K562 (cell line): ENCODE measurements around the gene UBAC2. TPM values are rescaled to one million over a fixed set of nuclear protein-coding genes. Genes with fewer than 3 reads are reported as not detected.
A peak's percentile ranks its signal among the peaks of the same experiment; 100 is the strongest.

ENCODE experiments used
- CBX5 ChIP-seq: IDR thresholded peaks from 2 replicates; pipeline ENCODE4 v1.6.1; 2014; ENCODE audit warnings: low read depth, borderline replicate concordance
- NFIX ChIP-seq: fragments of 250-450 bp; sonication (Bioruptor Pico); IDR thresholded peaks from 2 replicates; pipeline ENCODE4 v1.4.0; 2020; ENCODE audit warnings: low read depth, mild to moderate bottlenecking, moderate library complexity
- PHB ChIP-seq: fragments of 250-450 bp; sonication (Bioruptor Pico); IDR thresholded peaks from 2 replicates; pipeline ENCODE4 v1.5.0; 2021
- SPI1 ChIP-seq: IDR thresholded peaks from 2 replicates; pipeline ENCODE4 v1.6.1; 2011; ENCODE audit warnings: low read depth, low read length, control low read depth, borderline replicate concordance
- polyA plus RNA-seq, 8 experiments: library from polyadenylated mRNA; depleted of rRNA in 4 of 8; stranded (reverse) in 5 of 8; unstranded in 3 of 8; fragments of >200 nt; fragmentation: Nextera tagmentation in 2 of 8; fragmentation: Illumina TruSeq in 1 of 8; extraction: Ambion mirVana in 2 of 8; extraction: Trizol in 1 of 8; gene quantifications; 2 replicates each; pipeline versions ENCODE4 v1.2.1 to v1.2.3, GENCODE V29; 2011 to 2014; ENCODE audit warnings: inconsistent platforms in 1 of 8, missing spikeins in 1 of 8
- total RNA-seq, 7 experiments: library from RNA; depleted of rRNA in 6 of 7; stranded (reverse); fragments of >200 nt in 6 of 7; fragmentation: Illumina TruSeq in 2 of 7; extraction: Trizol in 2 of 7; gene quantifications; 2 replicates each; pipeline versions ENCODE4 v1.2.1 to v1.2.3, GENCODE V29; 2011 to 2021; ENCODE audit warnings: low replicate concordance in 1 of 7
- TF ChIP-seq, protein P1 (sequence below): IDR thresholded peaks from 3 replicates; pipeline ENCODE4 v1.6.1; 2011; ENCODE audit warnings: borderline replicate concordance, mild to moderate bottlenecking, moderate library complexity; ENCODE audit not compliant: insufficient read length; ENCODE audit errors: extremely low read depth
- TF ChIP-seq, protein P2 (sequence below): fragments of 450-650 bp; IDR thresholded peaks from 2 replicates; pipeline ENCODE4 v1.6.1; 2016; ENCODE audit warnings: borderline replicate concordance

UBAC2 gene
- total and polyA plus RNA-seq, 9 of the 15 experiments (the other 6 are each of a cell fraction or from before 2014, with no cell fraction given) = 6.0 to 84.1 (median 32.3) TPM

DNA sequence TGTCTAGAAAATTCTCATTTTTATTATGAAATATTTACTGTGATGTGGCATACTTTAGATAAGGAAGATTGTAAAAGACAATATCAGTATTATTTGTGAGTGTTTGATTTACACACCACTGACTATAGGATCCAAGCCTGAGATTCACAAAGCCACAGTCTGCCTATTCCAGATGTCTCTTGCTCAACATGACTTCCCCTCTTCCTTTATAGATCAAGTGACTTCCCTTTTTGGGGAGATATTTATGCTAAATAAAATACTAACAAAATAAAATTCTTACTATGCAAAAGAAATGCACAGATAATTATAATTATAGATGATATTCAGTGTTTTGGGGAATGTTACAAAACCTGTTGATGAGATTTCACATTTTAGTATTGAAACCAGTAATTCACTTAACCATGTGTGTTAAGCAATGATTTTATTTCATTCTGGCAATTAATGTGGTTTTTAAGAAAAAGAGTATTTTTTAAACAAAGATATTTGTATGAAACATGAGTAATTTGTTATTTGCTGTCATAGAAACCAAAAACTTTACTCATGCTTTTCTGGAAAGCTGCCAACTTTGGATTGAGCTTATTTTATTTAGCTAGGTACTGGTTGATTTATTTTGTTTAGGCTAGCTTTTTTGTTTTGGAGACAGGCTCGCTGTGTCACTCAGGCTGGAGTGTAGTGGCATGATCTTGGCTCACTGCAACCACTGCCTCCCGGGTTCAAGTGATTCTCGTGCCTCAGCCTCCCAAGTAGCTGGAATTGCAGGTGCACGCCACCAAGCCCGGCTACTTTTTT is 120.2 kb downstream of the UBAC2 start (continued):
- TF ChIP-seq, protein P1, sequence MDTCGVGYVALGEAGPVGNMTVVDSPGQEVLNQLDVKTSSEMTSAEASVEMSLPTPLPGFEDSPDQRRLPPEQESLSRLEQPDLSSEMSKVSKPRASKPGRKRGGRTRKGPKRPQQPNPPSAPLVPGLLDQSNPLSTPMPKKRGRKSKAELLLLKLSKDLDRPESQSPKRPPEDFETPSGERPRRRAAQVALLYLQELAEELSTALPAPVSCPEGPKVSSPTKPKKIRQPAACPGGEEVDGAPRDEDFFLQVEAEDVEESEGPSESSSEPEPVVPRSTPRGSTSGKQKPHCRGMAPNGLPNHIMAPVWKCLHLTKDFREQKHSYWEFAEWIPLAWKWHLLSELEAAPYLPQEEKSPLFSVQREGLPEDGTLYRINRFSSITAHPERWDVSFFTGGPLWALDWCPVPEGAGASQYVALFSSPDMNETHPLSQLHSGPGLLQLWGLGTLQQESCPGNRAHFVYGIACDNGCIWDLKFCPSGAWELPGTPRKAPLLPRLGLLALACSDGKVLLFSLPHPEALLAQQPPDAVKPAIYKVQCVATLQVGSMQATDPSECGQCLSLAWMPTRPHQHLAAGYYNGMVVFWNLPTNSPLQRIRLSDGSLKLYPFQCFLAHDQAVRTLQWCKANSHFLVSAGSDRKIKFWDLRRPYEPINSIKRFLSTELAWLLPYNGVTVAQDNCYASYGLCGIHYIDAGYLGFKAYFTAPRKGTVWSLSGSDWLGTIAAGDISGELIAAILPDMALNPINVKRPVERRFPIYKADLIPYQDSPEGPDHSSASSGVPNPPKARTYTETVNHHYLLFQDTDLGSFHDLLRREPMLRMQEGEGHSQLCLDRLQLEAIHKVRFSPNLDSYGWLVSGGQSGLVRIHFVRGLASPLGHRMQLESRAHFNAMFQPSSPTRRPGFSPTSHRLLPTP = no peak
- TF ChIP-seq CBX5 = no peak
- TF ChIP-seq SPI1 = peak; percentile 74; the same call in 1 of the 2 replicates
- no peak for TF ChIP-seq PHB (CRISPR knock-in tag)
- TF ChIP-seq, protein P2, sequence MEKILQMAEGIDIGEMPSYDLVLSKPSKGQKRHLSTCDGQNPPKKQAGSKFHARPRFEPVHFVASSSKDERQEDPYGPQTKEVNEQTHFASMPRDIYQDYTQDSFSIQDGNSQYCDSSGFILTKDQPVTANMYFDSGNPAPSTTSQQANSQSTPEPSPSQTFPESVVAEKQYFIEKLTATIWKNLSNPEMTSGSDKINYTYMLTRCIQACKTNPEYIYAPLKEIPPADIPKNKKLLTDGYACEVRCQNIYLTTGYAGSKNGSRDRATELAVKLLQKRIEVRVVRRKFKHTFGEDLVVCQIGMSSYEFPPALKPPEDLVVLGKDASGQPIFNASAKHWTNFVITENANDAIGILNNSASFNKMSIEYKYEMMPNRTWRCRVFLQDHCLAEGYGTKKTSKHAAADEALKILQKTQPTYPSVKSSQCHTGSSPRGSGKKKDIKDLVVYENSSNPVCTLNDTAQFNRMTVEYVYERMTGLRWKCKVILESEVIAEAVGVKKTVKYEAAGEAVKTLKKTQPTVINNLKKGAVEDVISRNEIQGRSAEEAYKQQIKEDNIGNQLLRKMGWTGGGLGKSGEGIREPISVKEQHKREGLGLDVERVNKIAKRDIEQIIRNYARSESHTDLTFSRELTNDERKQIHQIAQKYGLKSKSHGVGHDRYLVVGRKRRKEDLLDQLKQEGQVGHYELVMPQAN = no peak
- TF ChIP-seq NFIX (CRISPR knock-in tag) = peak; percentile 74
